OCI-LY3 (cell line): ENCODE data around the gene PEX3.

ENCODE experiments used
- H2AFZ ChIP-seq: fragments of 200-600, 300-600 bp; shearing (Covaris generic); 2 replicates; pipeline ENCODE4 v1.6.0; 2014; ENCODE audit warnings: antibody characterized with exemption, low read depth, low read length
- H3K27ac ChIP-seq: fragments of 200-600, 300-600 bp; sonication (generic); 2 replicates; pipeline ENCODE4 v1.5.1; 2014; ENCODE audit warnings: mild to moderate bottlenecking, low read length, moderate library complexity, mixed read lengths
- H3K27me3 ChIP-seq: fragments of 200-600, 300-600 bp; sonication (generic); 2 replicates; pipeline ENCODE4 v1.6.1; 2014; ENCODE audit warnings: low read depth, low read length, mixed read lengths
- H3K36me3 ChIP-seq: fragments of 200-600, 300-600 bp; sonication (generic); replicated peaks from 2 replicates; pipeline ENCODE3; 2014; ENCODE audit warnings: low read depth, low read length, mixed read lengths
- H3K4me1 ChIP-seq: fragments of 300-600, 200-600 bp; sonication (generic); 2 replicates; pipeline ENCODE4 v1.6.1; 2014; ENCODE audit warnings: low read length, mixed read lengths
- H3K4me2 ChIP-seq: fragments of 200-600, 300-600 bp; sonication (generic); 2 replicates; pipeline ENCODE4 v1.6.1; 2014; ENCODE audit warnings: low read length, mixed read lengths
- H3K4me3 ChIP-seq: fragments of 300-600, 200-600 bp; sonication (generic); 2 replicates; pipeline ENCODE4 v1.5.1; 2014; ENCODE audit warnings: antibody characterized with exemption, mild to moderate bottlenecking, low read length, moderate library complexity
- H3K79me2 ChIP-seq: fragments of 300-600, 200-600 bp; shearing (Covaris generic); 2 replicates; pipeline ENCODE4 v1.6.1; 2014; ENCODE audit warnings: mild to moderate bottlenecking, low read length, mixed read lengths
- H3K9ac ChIP-seq: fragments of 300-600, 200-600 bp; shearing (Covaris generic); 2 replicates; pipeline ENCODE4 v1.6.0; 2014; ENCODE audit warnings: mild to moderate bottlenecking, low read length, moderate library complexity
- H3K9me3 ChIP-seq: fragments of 200-600, 300-600 bp; shearing (Covaris generic); 2 replicates; pipeline ENCODE4 v1.6.1; 2014; ENCODE audit warnings: low read length, mixed read lengths; ENCODE audit not compliant: insufficient read depth
- H4K20me1 ChIP-seq: fragments of 200-600, 300-600 bp; sonication (generic); 2 replicates; pipeline ENCODE4 v1.6.1; 2016; ENCODE audit warnings: low read length, mixed read lengths; ENCODE audit not compliant: insufficient read depth
- CTCF ChIP-seq: fragments of 200-600, 300-600 bp; sonication (generic); IDR thresholded peaks from 2 replicates; pipeline ENCODE4 v1.5.1; 2014; ENCODE audit warnings: antibody characterized with exemption, low read length, low read depth
- EZH2phosphoT487 ChIP-seq: fragments of 200-600 bp; shearing (Covaris generic); IDR thresholded peaks from 2 replicates; pipeline ENCODE4 v1.6.1; 2018; ENCODE audit warnings: antibody characterized with exemption, mixed run types, low read depth

The PEX3 gene

DNA sequence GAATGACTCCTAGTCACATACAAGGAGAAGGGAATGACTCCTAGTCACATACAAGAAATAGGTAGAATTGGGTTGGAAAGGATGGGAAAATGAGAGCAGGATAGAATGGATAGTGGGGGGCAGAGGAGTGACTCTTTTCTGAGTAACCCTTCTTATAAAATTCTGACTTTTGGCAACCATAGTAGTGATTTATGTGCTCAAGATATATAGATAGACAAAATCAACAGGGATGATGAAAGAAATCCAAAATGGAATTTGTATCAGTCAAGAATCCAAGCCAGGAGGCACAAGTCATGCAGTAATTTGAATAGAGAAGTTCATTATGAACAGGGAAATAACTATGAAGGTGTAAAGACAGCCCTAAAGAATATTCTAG lies 41.8 kb upstream of the PEX3 start:
- no peaks in the 10 kb centered on the region for H3K27me3 ChIP-seq

DNA sequence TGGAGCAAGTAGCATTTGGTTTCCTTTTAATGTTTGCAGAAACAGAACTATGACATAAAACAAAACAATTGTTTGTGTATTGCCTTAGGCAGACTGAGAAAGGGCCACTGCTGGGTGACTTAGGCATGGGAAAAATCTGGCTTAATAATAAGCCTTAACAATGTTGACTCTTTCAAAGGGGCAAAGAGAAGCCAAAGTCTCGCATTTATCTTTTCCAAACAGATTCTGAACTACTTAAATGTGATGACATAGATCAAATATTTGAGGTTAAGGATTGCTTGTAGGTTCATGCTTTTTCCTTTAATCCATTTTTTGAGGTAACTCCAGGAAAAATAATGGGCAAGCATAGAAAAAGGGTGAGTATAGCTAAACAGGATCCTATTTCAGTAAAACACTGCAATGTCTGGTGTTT lies 39.7 kb upstream of the PEX3 start:
- H3K79me2 ChIP-seq = no peaks in the 10 kb centered on the region
- H3K4me2 ChIP-seq = no peak overlapping the region
- H3K4me3 ChIP-seq = no peak overlapping the region
- no peaks in the 10 kb centered on the region for H4K20me1 ChIP-seq
- H3K4me1 ChIP-seq = no peaks in the 10 kb centered on the region
- H3K9ac ChIP-seq = no peak overlapping the region
- no peak overlapping the region for H2AFZ ChIP-seq
- no peaks in the 10 kb centered on the region for H3K27me3 ChIP-seq
- no peak for TF ChIP-seq EZH2phosphoT487
- TF ChIP-seq CTCF = no peak
- H3K27ac ChIP-seq = no peak overlapping the region
- no peaks in the 10 kb centered on the region for H3K9me3 ChIP-seq
- no peaks in the 10 kb centered on the region for H3K36me3 ChIP-seq

More for the DNA sequence above, 41.8 kb upstream of the PEX3 start:
- H3K4me1 ChIP-seq = no peaks in the 10 kb centered on the region
- H3K27ac ChIP-seq = no peak overlapping the region
- no peak for TF ChIP-seq EZH2phosphoT487
- TF ChIP-seq CTCF = no peak
- H3K9me3 ChIP-seq = no peaks in the 10 kb centered on the region
- no peak overlapping the region for H3K9ac ChIP-seq
- H3K4me3 ChIP-seq = no peak overlapping the region
- no peak overlapping the region for H2AFZ ChIP-seq
- no peaks in the 10 kb centered on the region for H3K36me3 ChIP-seq
- no peaks in the 10 kb centered on the region for H3K79me2 ChIP-seq
- no peak overlapping the region for H3K4me2 ChIP-seq
- H4K20me1 ChIP-seq = no peaks in the 10 kb centered on the region

GRCh38 chr6:143414769-143415168 lies 35.8 kb upstream of the PEX3 start:
- no peaks in the 10 kb centered on the region for H3K27me3 ChIP-seq
- H3K9ac ChIP-seq = no peak overlapping the region
- no peaks in the 10 kb centered on the region for H4K20me1 ChIP-seq
- H3K4me2 ChIP-seq = no peak overlapping the region
- H3K27ac ChIP-seq = no peak overlapping the region
- TF ChIP-seq EZH2phosphoT487 = no peak
- no peak for TF ChIP-seq CTCF
- no peak overlapping the region for H2AFZ ChIP-seq
- H3K79me2 ChIP-seq = no peaks in the 10 kb centered on the region
- no peak overlapping the region for H3K4me3 ChIP-seq
- H3K9me3 ChIP-seq = no peaks in the 10 kb centered on the region
- no peaks in the 10 kb centered on the region for H3K36me3 ChIP-seq
- no peaks in the 10 kb centered on the region for H3K4me1 ChIP-seq

DNA sequence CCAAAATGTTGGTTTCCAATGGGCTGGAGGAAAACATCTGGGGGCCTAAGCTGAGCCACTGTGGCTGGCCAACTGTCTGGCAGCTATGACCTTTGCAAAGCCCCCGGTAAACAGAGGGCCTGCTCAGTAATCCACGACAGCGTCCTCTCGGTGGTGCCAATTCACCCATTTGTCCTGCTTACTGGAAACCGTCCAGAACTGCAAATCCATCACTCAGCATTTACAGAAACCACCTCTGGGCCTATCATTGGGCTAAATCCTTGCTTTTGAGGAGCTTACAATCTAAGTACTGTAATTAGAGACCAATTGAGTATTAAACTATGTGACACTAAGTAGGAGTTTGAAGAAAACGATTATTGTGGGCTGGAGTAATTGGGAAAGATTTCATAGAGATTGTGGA lies 31.1 kb upstream of the PEX3 start:
- no peaks in the 10 kb centered on the region for H3K79me2 ChIP-seq
- no peak for TF ChIP-seq CTCF
- no peak for TF ChIP-seq EZH2phosphoT487
- no peak overlapping the region for H3K4me3 ChIP-seq
- no peak overlapping the region for H3K9ac ChIP-seq
- no peaks in the 10 kb centered on the region for H3K27me3 ChIP-seq
- H3K9me3 ChIP-seq = no peaks in the 10 kb centered on the region
- H3K36me3 ChIP-seq = peaks cover 4% of the 10 kb centered on the region
- no peak overlapping the region for H3K4me2 ChIP-seq
- no peaks in the 10 kb centered on the region for H3K4me1 ChIP-seq
- no peak overlapping the region for H2AFZ ChIP-seq
- no peaks in the 10 kb centered on the region for H4K20me1 ChIP-seq
- no peak overlapping the region for H3K27ac ChIP-seq
